ENCODE measurements around the gene SORCS2.

Gene SORCS2

DNA sequence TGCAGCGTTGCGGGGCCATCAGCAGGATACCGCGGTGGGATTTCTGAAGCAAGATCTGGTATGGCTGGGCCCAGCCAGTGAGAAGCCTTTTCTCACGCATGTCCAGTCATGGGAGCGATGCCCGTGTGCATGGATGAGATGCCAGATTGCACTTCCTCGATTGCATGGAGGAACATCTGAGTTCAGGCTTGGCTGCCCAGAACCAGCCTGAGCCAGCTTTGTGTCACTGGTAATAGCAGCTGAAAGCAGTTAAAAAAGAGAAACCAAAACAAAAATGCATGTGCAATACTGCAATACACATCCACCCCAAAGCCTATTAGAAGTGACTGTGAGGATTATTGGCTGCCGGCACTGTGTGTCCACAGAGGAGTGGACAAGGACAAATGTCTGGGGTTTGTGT lies 183.1 kb downstream of the SORCS2 start:
- no peak for TF ChIP-seq EZH2phosphoT487 (IDR thresholded peaks at IDR 0.05; ENCODE audit: borderline replicate concordance, low read length)
- TF ChIP-seq, protein P1, sequence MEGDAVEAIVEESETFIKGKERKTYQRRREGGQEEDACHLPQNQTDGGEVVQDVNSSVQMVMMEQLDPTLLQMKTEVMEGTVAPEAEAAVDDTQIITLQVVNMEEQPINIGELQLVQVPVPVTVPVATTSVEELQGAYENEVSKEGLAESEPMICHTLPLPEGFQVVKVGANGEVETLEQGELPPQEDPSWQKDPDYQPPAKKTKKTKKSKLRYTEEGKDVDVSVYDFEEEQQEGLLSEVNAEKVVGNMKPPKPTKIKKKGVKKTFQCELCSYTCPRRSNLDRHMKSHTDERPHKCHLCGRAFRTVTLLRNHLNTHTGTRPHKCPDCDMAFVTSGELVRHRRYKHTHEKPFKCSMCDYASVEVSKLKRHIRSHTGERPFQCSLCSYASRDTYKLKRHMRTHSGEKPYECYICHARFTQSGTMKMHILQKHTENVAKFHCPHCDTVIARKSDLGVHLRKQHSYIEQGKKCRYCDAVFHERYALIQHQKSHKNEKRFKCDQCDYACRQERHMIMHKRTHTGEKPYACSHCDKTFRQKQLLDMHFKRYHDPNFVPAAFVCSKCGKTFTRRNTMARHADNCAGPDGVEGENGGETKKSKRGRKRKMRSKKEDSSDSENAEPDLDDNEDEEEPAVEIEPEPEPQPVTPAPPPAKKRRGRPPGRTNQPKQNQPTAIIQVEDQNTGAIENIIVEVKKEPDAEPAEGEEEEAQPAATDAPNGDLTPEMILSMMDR (IDR thresholded peaks at IDR 0.05; ENCODE audit: low read depth, low read length, poor library complexity, severe bottlenecking), result no peak
- no peak overlapping the region for H3K27ac ChIP-seq (ENCODE audit: low read depth, low read length)
- H3K4me2 ChIP-seq (ENCODE audit: low read length), result no peak overlapping the region
- no peaks in the 10 kb centered on the region for H4K20me1 ChIP-seq (ENCODE audit: control insufficient read depth, insufficient read depth, low read depth, low read length)
- no peaks in the 10 kb centered on the region for H3K9me3 ChIP-seq (ENCODE audit: control insufficient read depth, insufficient read depth, low read length)
- H3K79me2 ChIP-seq (ENCODE audit: control insufficient read depth, low read length), result no peaks in the 10 kb centered on the region
- no peaks in the 10 kb centered on the region for H3K9me2 ChIP-seq (replicated peaks; ENCODE audit: control insufficient read depth, low read length)
- H3K36me3 ChIP-seq (ENCODE audit: control insufficient read depth, low read length), result no peaks in the 10 kb centered on the region
- no peaks in the 10 kb centered on the region for H3F3A ChIP-seq (ENCODE audit: control insufficient read depth, insufficient read depth)
- H3K27me3 ChIP-seq (ENCODE audit: control insufficient read depth, low read length), result no peaks in the 10 kb centered on the region
- no peak overlapping the region for H3K4me3 ChIP-seq (ENCODE audit: low read length)
- peaks cover 8% of the 10 kb centered on the region for H3K4me1 ChIP-seq (ENCODE audit: control insufficient read depth, low read length)

DNA sequence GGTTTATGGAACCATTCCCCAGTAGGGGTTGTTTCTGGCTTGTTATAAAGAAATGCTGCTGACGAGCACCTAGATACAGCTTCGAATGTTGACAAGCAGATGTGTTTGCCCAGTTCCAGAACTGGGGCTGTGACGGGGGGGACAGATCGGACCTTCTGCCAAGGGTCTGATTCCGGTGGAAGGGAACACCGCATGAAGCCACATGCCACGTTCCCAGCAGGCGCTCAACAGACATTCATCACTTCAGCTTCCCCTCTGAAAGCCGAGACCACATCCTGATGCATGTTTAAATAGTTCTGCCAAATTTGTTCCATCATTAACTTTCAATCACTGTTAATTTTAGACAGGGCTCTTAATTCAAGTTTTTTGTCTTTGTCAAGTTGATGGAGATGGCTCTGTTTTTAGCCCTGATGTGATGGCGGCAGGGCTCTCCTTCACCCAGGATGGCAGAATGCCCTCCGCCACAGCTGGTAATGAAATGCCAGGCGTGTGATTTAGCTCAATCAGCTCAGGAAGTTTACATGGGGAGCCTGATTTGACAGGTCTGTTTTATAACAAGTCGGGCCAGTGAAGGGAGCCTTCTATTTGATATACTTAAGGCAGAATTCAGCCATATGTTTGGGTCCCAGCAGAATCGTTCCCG lies 185.0 kb downstream of the SORCS2 start:
- H3K9me3 ChIP-seq (ENCODE audit: control insufficient read depth, insufficient read depth, low read length), result no peaks in the 10 kb centered on the region
- no peaks in the 10 kb centered on the region for H3K36me3 ChIP-seq (ENCODE audit: control insufficient read depth, low read length)
- H3K9me2 ChIP-seq (replicated peaks; ENCODE audit: control insufficient read depth, low read length), result no peaks in the 10 kb centered on the region
- H3K4me3 ChIP-seq (ENCODE audit: low read length), result no peak overlapping the region
- no peak overlapping the region for H3K4me2 ChIP-seq (ENCODE audit: low read length)
- no peaks in the 10 kb centered on the region for H3K27me3 ChIP-seq (ENCODE audit: control insufficient read depth, low read length)
- H3F3A ChIP-seq (ENCODE audit: control insufficient read depth, insufficient read depth), result no peaks in the 10 kb centered on the region
- H4K20me1 ChIP-seq (ENCODE audit: control insufficient read depth, insufficient read depth, low read depth, low read length), result no peaks in the 10 kb centered on the region
- H3K27ac ChIP-seq (ENCODE audit: low read depth, low read length), result no peak overlapping the region
- TF ChIP-seq, protein P1 (IDR thresholded peaks at IDR 0.05; ENCODE audit: low read depth, low read length, poor library complexity, severe bottlenecking), result no peak
- TF ChIP-seq EZH2phosphoT487 (IDR thresholded peaks at IDR 0.05; ENCODE audit: borderline replicate concordance, low read length), result no peak
- H3K79me2 ChIP-seq (ENCODE audit: control insufficient read depth, low read length), result no peaks in the 10 kb centered on the region
- H3K4me1 ChIP-seq (ENCODE audit: control insufficient read depth, low read length), result peaks cover 9% of the 10 kb centered on the region

DNA sequence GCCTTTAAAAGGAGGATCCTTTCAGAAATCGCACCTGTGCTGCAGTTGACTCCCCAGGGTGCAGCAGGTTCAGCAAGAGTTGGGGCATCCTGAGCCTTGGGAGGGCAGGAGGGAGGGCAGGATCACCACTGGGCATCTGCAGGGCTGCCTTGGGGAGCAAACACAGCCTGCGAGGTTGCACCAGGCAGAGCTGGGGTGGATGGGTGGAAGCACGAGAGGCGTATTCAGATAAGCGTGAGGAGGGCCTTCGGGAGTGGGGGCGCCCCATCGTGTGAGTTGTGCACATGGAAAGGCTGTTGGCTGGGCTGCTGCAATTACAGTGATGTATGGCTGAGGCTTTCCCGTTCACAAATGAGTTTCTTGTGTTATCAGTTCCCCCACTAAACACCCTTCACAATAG lies 186.8 kb downstream of the SORCS2 start:
- no peaks in the 10 kb centered on the region for H3K9me3 ChIP-seq (ENCODE audit: control insufficient read depth, insufficient read depth, low read length)

More for the DNA sequence above, 186.8 kb downstream of the SORCS2 start:
- no peak for TF ChIP-seq EZH2phosphoT487 (IDR thresholded peaks at IDR 0.05; ENCODE audit: borderline replicate concordance, low read length)
- TF ChIP-seq, protein P1 (IDR thresholded peaks at IDR 0.05; ENCODE audit: low read depth, low read length, poor library complexity, severe bottlenecking), result no peak
- Histone ChIP-seq H3K4me2 (ENCODE audit: low read length) (no peak overlapping the region), H3K4me1 (ENCODE audit: control insufficient read depth, low read length) (peaks cover 9% of the 10 kb centered on the region), H3K4me3 (ENCODE audit: low read length) (no peak overlapping the region), H3K36me3 (ENCODE audit: control insufficient read depth, low read length) (no peaks in the 10 kb centered on the region), H3K9me2 (replicated peaks; ENCODE audit: control insufficient read depth, low read length) (no peaks in the 10 kb centered on the region), H3K27ac (ENCODE audit: low read depth, low read length) (no peak overlapping the region), H3K79me2 (ENCODE audit: control insufficient read depth, low read length) (no peaks in the 10 kb centered on the region), H4K20me1 (ENCODE audit: control insufficient read depth, insufficient read depth, low read depth, low read length) (no peaks in the 10 kb centered on the region), H3F3A (ENCODE audit: control insufficient read depth, insufficient read depth) (no peaks in the 10 kb centered on the region), H3K27me3 (ENCODE audit: control insufficient read depth, low read length) (no peaks in the 10 kb centered on the region)

Measured in DOHH2 (cell line).